Stimulated activated CD8-positive, alpha-beta memory T cell treated with anti-CD3 and anti-CD28 coated beads, Interleukin-4, amount 100 ng/mL, for 1 hour (primary cell): ENCODE data around the gene VAT1L.
"Not testable (repeated sequence)": the region's sequence is repeated elsewhere in the genome, so short reads cannot be mapped to it uniquely, and the experiment has no call there.

ENCODE experiments used
- DNase-seq, 2 donors: peaks; one replicate each; pipeline ENCODE4 v3.0.0-alpha.2; 2020; ENCODE audit warnings: low read depth in 2 of 2, low spot score in 1 of 2

Gene VAT1L

DNA sequence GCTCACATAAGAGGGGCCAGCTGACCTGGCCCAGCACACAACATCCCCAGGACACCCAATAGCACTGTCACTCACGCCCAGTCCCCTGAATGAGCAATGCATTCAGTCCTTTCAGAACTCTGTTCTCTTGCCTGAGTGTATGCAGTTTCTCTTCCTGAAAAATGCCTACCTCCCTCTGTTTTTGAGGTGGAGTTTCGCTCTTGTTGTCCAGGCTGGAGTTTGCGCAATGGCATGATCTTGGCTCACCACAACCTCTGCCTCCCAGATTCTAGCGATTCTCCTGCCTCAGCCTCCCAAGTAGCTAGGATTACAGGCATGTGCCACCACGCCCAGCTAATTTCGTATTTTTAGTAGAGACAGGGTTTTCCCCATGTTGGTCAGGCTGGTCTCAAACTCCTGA lies 159.2 kb downstream of the VAT1L start:
- not testable (repeated sequence) for DNase-seq

DNA sequence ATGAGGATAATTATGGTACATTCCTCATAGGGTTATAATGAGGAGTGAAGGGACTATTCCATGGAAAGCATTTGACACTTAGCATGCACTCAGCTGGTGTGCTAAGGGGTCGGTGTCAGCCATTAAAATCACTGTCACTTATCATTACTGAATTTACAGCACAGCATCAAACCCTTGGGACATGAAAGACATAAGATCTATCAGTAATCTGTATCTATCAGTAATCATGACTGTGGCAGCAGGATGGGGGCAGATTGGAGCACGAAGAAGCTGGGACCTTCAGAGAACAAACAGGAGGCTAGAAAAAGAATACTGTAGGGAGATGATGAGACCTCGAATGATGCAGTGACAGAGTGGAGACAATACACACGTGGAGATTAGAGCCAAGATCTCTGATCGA lies 160.5 kb downstream of the VAT1L start:
- no peak for DNase-seq

DNA sequence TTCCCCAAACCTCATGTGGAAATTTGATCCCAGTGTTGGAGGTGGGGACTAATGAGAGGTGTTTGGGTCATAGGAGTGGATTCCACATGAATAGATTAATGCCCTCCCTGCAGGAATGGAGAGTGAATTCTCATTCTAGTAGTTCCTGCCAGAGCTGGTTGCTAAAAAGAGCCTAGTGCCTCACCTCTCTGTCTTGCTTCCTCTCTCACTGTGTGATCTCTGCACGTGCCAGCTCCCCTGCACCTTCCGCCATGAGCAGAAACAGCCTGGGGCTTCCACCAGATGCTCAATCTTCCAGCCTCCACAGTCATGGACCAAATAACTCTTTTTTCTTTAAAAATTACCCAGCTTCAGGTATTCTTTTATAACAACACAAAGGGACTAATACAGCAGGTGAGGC lies 161.1 kb downstream of the VAT1L start:
- no peak for DNase-seq

DNA sequence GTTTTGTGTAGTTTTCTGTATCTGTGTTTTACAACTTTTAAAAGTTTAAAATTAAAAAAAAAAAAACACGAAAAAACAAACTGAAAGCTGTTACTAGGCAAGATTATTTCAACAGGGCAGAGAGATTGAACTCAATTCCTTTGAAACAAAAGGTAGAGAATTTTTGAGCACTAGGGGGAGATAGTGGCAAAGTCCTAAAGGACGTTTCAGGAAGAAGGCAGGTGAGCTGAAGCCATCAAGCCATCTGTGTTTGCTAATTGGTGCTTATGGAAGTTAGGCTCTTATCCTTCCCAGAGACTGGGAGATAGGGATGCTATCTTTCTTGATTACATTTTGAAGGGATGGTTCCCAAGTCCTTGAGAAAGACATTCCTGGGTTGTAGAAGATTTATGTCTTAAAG lies 163.4 kb downstream of the VAT1L start:
- no peak for DNase-seq

DNA sequence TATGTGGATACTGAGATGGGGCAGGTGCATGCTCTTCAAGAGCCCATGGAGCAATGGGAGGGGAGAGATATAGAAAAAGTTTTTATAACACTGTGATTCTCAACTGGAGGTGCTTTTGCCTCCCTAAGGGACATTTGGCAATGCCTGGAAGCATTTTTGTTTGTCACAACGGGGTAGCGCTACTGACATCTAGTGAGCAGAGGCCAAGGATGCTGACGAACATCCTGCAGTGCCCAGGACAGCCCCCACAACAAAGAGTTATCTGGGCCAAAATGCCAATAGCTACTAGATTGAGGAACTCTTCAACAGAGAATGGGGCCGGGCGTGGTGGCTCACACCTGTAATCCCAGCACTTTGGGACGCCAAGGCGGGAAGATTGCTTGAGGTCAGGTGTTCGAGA lies 166.8 kb downstream of the VAT1L start:
- DNase-seq, result no peak

DNA sequence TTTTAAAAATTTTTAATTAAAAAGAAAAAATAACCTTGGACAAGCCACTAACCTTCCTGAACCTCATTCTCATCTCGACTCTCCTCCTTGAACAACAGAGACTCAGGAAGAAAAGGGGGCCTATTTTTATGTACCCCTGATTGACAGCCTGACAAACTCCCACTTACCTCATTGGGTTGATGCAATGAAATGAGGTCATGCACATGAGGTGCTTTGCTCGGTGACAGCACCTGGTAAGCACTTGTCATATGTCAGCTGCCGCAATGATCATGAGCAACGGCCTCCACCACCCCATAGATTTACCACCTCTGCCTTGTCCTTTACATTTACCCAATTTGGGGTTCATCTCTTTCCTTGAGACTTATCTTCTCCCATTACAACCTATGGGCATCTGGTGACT lies 167.9 kb downstream of the VAT1L start:
- no peak for DNase-seq

DNA sequence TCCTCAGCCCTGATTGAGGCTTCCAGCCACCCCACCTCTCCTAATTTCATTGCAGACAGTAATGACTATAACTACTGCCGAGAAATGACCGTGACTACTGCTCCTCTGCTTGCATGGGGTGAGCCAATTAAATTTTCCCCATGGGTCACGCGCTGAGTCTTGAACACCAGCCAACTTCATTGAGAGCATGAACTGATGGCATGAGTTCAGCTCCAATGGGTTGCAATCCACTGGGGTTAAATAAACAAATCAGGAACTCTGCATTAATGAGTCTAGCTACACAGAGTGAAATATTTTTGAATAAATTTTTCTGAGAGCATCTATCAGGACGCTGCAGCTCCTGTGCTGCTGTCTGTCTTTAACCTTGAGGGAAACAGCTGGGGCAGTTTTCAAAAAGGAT lies 172.4 kb downstream of the VAT1L start:
- no peak for DNase-seq

DNA sequence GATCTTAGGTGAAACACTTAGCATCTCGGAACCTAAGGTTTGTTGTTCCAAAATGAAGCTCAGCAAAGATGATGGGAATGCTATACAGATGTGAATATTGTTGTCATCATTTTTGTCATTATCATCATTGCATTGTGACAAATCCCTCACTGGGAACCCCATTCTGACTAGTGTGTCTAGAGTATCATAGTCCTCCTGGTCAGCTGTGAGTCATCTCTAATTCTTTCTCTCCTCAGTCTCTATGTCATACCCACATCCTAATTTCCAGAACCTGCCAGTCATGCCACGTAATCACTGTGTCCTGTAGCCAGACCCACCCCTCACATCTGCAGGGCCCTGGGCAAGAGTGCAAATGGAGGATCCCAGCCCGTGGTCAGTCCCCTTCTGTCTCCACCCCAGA lies 173.4 kb downstream of the VAT1L start:
- DNase-seq, result no peak

DNA sequence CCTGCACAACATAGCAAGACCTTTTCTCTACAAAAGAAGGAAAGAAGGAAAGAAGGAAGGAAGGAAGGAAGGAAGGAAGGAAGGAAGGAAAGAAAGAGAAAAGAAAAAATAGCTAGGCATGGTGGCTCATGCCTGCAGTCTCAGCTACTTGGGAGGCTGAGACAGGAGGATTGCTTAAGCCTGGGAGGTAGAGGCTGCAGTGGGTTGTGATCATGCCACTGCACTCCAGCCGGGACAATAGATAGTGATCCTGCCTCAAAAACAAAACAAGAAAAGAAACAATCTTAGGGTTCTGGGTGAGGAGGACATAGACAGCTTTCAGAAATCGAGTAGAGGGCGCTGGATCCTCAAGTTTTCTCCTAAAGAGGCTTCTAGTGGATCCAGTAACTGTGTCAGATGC lies 174.3 kb downstream of the VAT1L start:
- DNase-seq, result no peak

DNA sequence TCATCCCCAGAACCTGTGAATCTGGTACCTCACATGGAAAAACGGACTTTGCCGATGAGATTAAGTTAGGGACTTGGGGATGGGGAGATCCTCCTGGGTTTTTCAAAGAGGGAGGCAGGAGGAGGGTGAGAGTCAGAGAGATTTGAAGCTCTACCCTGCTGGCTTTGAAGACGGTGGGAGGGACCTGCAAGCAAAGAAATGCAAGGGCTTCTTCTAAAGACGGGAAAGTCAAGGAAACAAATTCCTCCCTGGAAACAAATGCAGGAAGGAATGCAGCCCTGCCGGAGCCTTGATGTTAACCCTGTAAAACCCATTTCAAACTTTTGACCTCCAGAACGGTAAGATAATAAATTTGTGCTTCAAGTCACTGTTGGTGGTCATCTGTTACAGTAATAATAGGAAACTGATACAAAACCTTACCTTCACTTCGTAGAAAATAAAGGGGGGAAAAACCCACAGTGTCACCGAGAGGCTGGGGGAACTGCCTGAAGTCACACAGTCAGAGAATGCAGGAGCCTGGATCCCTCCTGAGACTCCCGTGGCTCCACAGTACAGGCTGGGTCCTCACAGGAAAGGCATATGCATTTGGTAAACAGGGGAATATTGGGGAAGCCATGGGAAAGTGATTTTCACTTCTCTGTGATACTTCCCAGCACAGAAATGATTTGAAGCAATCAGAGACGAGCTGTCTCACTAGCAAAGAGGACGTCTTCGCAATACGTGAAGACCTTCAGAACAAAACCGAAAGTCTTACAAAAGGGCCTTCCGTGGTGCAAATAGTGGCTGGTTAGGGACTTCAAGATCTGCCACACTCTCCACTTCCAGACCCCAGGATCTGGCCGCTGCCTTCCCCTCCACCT lies 175.1 kb downstream of the VAT1L start:
- DNase-seq, result no peak

DNA sequence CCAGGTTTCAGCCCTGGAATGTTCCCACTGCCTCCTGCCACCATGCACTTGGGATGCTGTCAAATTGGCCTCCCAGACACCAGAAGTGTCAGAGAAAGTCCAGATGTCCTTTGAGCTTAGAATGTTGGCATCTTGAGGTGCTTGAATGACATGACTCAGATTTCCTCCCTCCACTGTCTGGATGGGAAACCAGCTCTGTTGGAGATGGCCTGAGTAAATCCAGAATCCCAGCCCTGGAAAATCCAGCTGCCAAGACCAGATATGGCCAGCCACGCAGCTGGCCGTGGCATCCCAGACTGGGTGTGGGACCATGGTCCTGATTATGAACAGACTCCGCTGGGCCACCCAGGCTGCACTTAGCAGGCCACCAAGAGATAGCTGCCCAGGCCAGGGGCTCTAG lies 177.0 kb downstream of the VAT1L start:
- no peak for DNase-seq

DNA sequence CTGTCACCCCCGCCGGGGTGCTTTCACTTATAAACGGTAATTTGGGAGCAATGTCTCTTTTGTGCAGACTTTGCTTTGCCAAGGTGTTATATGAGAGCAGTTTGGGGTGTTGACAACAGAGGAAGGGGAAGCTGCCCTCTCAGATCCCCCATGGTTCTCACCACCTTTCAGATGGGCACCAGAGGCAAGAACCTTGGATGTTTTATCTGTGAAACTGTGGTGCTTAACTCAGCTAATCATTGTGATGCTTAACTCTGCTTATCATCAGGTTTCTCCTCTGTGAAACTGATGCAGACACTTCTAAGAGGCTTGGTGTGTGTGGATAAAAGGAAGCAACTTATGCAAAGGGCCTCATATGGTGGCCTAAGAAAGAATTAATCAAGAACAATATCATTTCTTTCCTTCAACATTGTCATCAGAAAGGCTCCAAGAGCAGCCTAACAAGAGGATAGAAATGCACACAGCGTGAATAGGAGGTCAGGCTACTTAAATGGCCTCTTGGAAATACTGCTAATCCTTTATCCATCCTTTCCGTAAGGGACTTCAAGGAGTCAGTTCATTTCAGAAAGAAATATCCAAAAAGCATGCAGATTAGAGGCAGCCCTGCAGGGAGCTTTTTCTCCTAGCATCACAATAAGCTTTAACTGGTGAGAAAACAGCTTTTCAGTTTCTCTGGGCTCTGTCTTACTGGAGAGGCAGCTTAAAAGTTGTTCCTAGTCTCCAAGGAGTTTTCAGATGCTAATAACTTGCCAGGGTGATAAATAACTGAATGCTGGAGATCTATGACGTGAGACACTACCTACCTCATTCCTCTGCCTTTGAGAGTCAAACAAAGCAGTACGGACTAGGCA lies 178.9 kb downstream of the VAT1L start:
- no peak for DNase-seq

DNA sequence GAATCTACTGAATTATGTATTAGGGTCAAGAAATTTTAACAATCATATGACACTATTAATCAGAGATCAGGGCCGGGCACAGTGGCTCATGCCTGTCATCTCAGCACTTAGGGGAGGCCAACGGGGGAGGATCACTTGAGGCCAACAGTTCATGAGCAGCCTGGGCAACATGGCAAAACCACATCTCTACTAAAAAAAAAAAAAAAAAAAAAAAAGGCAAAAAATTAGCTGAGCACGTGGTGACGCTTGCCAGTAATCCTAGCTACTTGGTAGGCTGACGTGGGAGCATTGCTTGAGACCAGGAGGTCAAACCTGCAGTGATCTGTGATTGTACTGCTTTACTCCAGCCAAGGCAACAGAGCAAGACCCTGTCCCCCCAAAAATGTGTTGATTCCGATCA lies 181.5 kb downstream of the VAT1L start:
- DNase-seq, result no peak

DNA sequence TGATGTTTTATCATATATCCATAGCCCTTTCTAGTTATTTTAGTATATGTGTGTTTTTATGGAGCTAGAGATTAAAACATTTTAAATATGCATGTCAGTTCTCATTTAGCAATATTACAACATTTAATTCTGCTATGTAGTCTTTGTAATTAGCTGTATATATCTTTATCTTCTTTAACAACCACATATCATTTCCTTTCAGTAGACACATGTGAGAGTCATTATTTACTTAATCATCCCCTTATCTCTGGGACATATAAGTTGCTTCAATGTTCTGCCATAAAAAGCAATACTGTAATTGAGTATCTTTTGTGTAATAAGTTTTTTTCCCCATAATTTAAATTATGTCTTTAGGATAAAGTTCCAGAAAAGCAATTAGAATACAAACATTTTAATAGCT lies 182.0 kb downstream of the VAT1L start:
- DNase-seq, result no peak

DNA sequence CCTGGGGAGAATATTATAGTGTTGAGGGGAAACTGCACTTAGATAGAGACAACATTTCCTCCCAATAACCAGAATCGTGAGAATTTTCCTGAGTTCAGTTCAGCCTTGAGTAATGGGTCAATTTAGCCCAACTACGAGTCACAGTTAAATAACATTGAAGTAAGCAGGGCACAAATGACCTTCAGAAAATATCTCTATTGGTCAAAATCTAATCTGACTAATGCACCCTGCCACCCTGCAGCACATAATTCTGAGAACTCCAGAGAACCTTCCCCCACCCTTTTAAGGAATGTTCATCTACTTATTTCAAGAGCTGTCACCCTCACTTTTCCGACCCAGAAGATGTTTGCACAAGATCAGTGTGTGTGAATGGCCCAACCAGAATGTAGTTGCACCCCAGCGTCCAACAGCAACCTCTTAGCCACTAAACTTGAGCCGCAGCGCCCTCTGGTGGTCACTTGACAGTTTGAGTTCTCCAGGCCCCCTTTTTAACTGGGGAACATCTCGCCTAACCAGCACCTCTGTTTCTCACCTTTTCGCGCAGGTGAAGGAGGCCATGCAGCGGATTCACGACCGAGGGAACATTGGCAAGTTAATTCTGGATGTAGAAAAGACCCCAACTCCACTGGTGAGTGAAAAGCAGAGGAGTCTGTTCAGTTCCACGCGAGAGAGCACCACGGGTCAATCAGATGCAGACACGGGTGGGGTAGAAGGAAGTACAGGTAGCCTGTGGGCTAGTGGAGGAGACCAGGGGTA lies 183.1 kb downstream of the VAT1L start:
- peak; percentile 52 to 59 for DNase-seq

DNA sequence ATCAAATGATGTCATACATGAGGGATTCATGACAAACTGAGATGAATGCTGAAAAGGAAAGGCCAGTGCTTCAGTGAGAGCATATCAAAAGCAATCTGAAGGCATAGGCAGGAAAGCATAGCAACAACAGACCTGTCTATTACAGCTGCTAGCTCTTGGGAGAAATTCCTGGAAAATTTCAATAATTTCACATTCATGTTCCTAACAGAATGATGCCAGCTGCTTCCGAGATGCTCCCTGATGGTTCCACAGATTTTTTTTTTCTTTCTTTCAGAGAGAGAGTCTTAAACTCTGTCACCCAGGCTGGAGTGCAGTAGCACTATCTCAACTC lies 183.7 kb downstream of the VAT1L start:
- DNase-seq, result no peak

DNA sequence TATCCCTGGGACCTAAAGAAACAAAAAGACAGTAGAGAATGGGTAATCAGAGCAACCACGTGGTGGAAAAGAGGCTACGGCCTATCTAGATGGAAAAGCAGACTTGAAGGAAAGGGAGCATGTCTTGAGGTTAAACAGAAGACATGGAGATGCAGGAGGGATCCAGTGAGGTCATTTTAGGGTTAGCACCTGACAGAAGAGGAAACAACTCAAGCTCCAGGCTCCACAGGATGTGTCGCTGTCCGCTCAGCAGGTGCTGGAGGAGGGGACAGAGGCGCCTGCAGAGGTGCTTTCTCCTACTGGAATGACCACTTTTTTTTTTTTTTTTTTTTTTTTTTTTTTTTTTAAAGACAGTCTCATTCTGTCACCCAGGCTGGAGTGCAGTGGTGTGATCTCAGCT lies 186.5 kb downstream of the VAT1L start:
- DNase-seq, result no peak

DNA sequence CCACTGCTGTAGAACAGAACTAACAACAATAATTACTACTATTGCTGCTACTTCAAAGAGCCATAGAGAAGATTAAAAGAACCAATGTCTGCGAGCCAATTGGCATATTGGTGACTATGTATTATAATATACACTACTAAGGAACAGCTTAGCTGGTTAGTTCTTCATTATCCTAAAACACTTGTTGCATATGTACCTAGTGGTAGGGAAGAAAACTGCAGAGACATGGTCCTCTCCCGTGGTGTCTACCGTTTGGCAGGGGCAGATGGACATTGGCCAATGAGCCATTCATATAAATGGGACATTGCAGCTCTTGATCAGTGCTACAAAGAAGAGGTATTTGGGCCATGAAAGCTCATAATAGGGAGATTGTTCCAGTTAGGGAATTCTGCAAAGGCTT lies 187.6 kb downstream of the VAT1L start:
- DNase-seq, result no peak

DNA sequence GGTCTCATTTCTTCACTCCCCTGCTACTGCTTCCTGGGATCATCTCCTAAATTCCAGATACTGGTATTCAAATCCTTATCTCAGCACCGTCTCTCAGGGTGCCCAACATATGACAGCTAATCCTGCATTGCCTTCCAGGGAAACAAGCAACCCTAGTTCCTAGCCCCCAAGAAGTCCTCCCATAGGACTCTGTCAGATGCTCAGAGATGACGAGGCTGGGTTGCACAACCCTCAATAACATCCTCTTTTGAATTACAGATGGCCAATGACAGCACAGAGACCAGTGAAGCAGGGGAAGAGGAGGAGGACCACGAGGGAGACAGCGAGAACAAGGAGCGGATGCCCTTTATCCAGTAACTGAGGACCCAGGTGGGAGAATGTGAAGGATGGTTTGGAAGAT lies 189.0 kb downstream of the VAT1L start:
- DNase-seq, result no peak

DNA sequence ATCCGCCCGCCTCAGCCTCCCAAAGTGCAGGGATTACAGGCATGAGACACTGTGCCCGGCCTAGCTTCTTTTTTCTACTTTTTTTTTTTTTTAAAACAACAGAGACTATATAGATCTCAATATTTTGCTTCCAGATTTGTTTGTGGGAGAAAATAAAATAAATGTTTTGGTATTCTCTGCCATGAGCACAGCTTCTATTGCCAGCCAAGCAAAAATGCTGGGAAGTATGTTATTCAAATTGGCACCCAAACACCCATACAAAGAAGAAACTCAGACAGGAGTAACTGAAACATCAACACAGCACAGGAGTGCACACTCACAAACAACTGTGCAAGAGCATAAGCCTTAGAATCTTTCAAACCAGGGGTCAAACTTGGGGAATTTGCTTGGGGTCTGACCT lies 196.7 kb downstream of the VAT1L start:
- DNase-seq, result no peak

DNA sequence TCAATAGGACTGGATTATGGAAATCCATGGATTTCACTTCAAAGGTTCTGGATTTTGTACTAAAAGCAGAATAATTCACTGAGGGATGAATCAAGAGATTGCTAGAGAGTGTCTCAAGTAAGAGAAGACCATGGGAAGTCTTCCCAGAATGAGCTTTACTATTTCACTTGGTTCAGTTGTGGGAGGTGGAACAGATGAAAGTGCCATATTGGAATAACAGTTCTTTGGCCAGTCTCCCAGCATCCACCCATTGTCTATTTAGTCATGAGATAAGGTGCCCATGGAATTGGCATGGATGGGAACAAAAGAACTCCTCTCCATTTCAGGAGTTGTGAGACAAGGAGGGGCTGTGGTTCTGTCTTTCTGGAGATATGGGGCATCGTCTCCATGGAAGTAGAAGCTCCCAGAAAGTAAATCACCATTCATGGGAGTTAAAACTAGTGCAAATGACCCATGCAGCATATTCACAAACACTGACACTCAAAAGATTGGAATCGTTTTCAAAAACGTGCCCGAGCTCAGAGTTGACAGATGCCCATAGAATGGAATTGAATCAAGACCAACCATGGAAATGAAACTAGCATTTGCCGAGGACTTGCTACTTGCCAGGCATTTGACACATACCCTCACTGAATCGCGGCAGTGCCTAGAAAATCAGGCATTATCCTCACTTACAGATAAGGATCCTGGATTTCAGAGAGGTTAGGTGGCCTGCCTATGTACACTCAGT lies 197.8 kb downstream of the VAT1L start:
- DNase-seq, result no peak
